OCI-LY3 (cell line): ENCODE data around the gene GFRA4.

Experiments used
- H2AFZ ChIP-seq: fragments of 200-600, 300-600 bp; shearing (Covaris generic); 2 replicates; pipeline ENCODE4 v1.6.0; 2014; ENCODE audit warnings: antibody characterized with exemption, low read depth, low read length
- H3K27ac ChIP-seq: fragments of 200-600, 300-600 bp; sonication (generic); 2 replicates; pipeline ENCODE4 v1.5.1; 2014; ENCODE audit warnings: mild to moderate bottlenecking, low read length, moderate library complexity, mixed read lengths
- H3K27me3 ChIP-seq: fragments of 200-600, 300-600 bp; sonication (generic); 2 replicates; pipeline ENCODE4 v1.6.1; 2014; ENCODE audit warnings: low read depth, low read length, mixed read lengths
- H3K36me3 ChIP-seq: fragments of 200-600, 300-600 bp; sonication (generic); replicated peaks from 2 replicates; pipeline ENCODE3; 2014; ENCODE audit warnings: low read depth, low read length, mixed read lengths
- H3K4me1 ChIP-seq: fragments of 300-600, 200-600 bp; sonication (generic); 2 replicates; pipeline ENCODE4 v1.6.1; 2014; ENCODE audit warnings: low read length, mixed read lengths
- H3K4me2 ChIP-seq: fragments of 200-600, 300-600 bp; sonication (generic); 2 replicates; pipeline ENCODE4 v1.6.1; 2014; ENCODE audit warnings: low read length, mixed read lengths
- H3K4me3 ChIP-seq: fragments of 300-600, 200-600 bp; sonication (generic); 2 replicates; pipeline ENCODE4 v1.5.1; 2014; ENCODE audit warnings: antibody characterized with exemption, mild to moderate bottlenecking, low read length, moderate library complexity
- H3K79me2 ChIP-seq: fragments of 300-600, 200-600 bp; shearing (Covaris generic); 2 replicates; pipeline ENCODE4 v1.6.1; 2014; ENCODE audit warnings: mild to moderate bottlenecking, low read length, mixed read lengths
- H3K9ac ChIP-seq: fragments of 300-600, 200-600 bp; shearing (Covaris generic); 2 replicates; pipeline ENCODE4 v1.6.0; 2014; ENCODE audit warnings: mild to moderate bottlenecking, low read length, moderate library complexity
- H3K9me3 ChIP-seq: fragments of 200-600, 300-600 bp; shearing (Covaris generic); 2 replicates; pipeline ENCODE4 v1.6.1; 2014; ENCODE audit warnings: low read length, mixed read lengths; ENCODE audit not compliant: insufficient read depth
- H4K20me1 ChIP-seq: fragments of 200-600, 300-600 bp; sonication (generic); 2 replicates; pipeline ENCODE4 v1.6.1; 2016; ENCODE audit warnings: low read length, mixed read lengths; ENCODE audit not compliant: insufficient read depth
- EZH2phosphoT487 ChIP-seq: fragments of 200-600 bp; shearing (Covaris generic); IDR thresholded peaks from 2 replicates; pipeline ENCODE4 v1.6.1; 2018; ENCODE audit warnings: antibody characterized with exemption, mixed run types, low read depth
- TF ChIP-seq, protein P1 (sequence below): fragments of 200-600, 300-600 bp; sonication (generic); IDR thresholded peaks from 2 replicates; pipeline ENCODE4 v1.5.1; 2014; ENCODE audit warnings: antibody characterized with exemption, low read length, low read depth

GFRA4 gene

GRCh38 chr20:3652676-3653596 is 10.3 kb downstream of the GFRA4 start:
- Histone ChIP-seq H3K36me3 (no peaks in the 10 kb centered on the region), H3K79me2 (no peaks in the 10 kb centered on the region), H4K20me1 (no peaks in the 10 kb centered on the region), H3K27ac (no peak overlapping the region), H3K4me1 (peaks cover 18% of the 10 kb centered on the region), H3K4me2 (no peak overlapping the region), H3K9ac (no peak overlapping the region), H3K27me3 (no peaks in the 10 kb centered on the region), H3K4me3 (no peak overlapping the region), H3K9me3 (no peaks in the 10 kb centered on the region), H2AFZ (no peak overlapping the region)
- TF ChIP-seq, protein P1, sequence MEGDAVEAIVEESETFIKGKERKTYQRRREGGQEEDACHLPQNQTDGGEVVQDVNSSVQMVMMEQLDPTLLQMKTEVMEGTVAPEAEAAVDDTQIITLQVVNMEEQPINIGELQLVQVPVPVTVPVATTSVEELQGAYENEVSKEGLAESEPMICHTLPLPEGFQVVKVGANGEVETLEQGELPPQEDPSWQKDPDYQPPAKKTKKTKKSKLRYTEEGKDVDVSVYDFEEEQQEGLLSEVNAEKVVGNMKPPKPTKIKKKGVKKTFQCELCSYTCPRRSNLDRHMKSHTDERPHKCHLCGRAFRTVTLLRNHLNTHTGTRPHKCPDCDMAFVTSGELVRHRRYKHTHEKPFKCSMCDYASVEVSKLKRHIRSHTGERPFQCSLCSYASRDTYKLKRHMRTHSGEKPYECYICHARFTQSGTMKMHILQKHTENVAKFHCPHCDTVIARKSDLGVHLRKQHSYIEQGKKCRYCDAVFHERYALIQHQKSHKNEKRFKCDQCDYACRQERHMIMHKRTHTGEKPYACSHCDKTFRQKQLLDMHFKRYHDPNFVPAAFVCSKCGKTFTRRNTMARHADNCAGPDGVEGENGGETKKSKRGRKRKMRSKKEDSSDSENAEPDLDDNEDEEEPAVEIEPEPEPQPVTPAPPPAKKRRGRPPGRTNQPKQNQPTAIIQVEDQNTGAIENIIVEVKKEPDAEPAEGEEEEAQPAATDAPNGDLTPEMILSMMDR, result peak; percentile 4; the same call in 1 of the 2 replicates
- TF ChIP-seq EZH2phosphoT487, result no peak

GRCh38 chr20:3652221-3652620 is 11.0 kb downstream of the GFRA4 start:
- Histone ChIP-seq H3K27ac (no peak overlapping the region; the same call in 1 of the 2 replicates), H3K9me3 (no peaks in the 10 kb centered on the region), H3K79me2 (no peaks in the 10 kb centered on the region), H3K4me2 (no peak overlapping the region), H2AFZ (no peak overlapping the region), H4K20me1 (no peaks in the 10 kb centered on the region), H3K9ac (no peak overlapping the region), H3K4me1 (peaks cover 17% of the 10 kb centered on the region), H3K4me3 (no peak overlapping the region), H3K36me3 (no peaks in the 10 kb centered on the region), H3K27me3 (no peaks in the 10 kb centered on the region)
- TF ChIP-seq EZH2phosphoT487, result no peak
- TF ChIP-seq, protein P1, result no peak

GRCh38 chr20:3651204-3651962 is 11.8 kb downstream of the GFRA4 start:
- Histone ChIP-seq H3K4me2 (peak overlapping the region; percentile 13; the same call in 1 of the 2 replicates), H2AFZ (no peak overlapping the region), H3K4me3 (no peak overlapping the region), H3K27me3 (no peaks in the 10 kb centered on the region), H3K27ac (no peak overlapping the region; the same call in 1 of the 2 replicates), H3K36me3 (no peaks in the 10 kb centered on the region), H3K9me3 (no peaks in the 10 kb centered on the region), H3K4me1 (peaks cover 17% of the 10 kb centered on the region), H3K79me2 (no peaks in the 10 kb centered on the region), H3K9ac (no peak overlapping the region), H4K20me1 (no peaks in the 10 kb centered on the region)
- no peak for TF ChIP-seq EZH2phosphoT487
- TF ChIP-seq, protein P1, result no peak

GRCh38 chr20:3648951-3649350 is 14.2 kb downstream of the GFRA4 start:
- H3K4me1 ChIP-seq, result peaks cover 17% of the 10 kb centered on the region
- H3K9me3 ChIP-seq, result no peaks in the 10 kb centered on the region
- no peaks in the 10 kb centered on the region for H3K27me3 ChIP-seq
- H3K27ac ChIP-seq, result no peak overlapping the region
- no peak overlapping the region for H2AFZ ChIP-seq
- no peaks in the 10 kb centered on the region for H3K79me2 ChIP-seq
- H4K20me1 ChIP-seq, result no peaks in the 10 kb centered on the region
- no peak overlapping the region for H3K4me3 ChIP-seq
- no peak overlapping the region for H3K4me2 ChIP-seq
- peaks cover 5% of the 10 kb centered on the region for H3K36me3 ChIP-seq
- no peak for TF ChIP-seq EZH2phosphoT487
- TF ChIP-seq, protein P1, result no peak
- H3K9ac ChIP-seq, result no peak overlapping the region
